ENCODE results near the gene SPAG16. TPM values are rescaled to one million over a fixed set of nuclear protein-coding genes. Genes with fewer than 3 reads are reported as not detected.

SPAG16 gene
- total and polyA plus RNA-seq, 2 of the 13 experiments (the other 11 are each of a cell fraction or from before 2014, with no cell fraction given): 9.6 to 26.5 TPM

DNA sequence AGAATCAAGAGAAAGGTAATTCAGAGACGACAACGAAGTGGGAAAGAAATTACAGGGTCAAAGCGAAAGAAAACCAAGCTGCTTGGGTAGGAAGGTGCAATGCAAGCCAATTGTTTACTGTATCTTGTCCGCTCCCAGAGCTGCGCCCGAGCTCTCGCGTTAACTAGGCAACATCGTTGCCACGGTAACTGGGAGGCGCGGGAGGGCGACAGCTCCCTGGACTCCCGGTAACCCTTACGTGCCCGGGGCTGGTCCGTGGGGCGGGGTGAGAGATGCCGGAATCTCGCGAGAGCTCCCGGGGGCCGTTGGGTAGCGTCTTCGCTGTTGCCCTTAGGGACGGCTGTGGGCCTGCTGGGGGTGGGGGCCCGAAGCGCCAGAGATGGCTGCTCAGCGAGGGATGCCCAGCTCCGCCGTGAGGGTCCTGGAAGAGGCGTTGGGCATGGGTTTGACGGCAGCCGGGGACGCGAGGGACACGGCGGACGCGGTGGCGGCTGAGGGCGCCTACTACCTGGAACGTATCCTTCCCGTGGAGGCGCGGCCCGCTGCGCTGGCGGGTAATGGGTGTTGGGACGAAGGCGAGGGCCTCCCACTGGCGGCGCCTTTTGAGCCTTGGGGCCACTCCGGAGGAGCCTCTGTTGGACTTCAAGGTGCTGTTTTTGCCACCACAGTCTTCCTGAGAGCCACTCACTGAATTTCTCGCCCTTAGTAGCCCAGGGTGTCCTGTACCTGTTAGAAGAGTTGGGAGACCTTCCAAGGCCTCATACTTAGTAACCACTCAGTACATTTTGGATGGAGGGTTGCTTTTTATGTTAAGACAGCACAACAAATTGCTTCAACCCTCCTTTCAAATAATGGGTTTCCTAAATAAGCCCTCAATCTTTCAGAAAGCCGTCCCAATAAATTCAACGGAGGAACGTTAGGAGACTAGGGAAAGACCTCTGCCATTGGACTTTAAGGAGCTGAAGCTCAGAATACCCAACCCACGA lies at the start of gene SPAG16 (continued):
- peak; percentile 78 for TF ChIP-seq TAF1 (CRISPR knock-in tag; IDR thresholded peaks at IDR 0.05)
- TF ChIP-seq ZNF562 (CRISPR knock-in tag; IDR thresholded peaks at IDR 0.05; ENCODE audit: borderline replicate concordance): no peak

DNA sequence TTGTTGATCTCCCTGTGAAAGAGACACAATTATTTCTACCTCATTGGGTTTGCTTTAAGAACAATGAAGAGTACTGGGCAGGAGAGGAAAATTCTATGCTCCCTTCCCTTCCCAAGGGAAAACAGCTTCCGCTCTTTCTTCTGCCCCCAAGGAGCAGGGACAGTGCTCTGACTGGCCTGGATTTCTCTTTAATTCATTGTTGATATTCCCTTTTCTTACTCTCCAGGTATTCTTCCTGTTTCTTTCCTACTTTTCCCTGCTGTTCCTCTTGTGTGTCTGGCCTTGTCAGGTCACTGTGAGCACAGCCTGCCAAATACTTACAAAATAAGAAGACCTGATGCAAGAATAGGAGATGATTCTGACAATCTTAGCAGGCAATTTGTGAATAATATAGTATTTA lies 49.6 kb upstream of the SPAG16 start:
- no peak for DNase-seq (ENCODE audit: low spot score)
- no peaks in the 10 kb centered on the region for H3K36me3 ChIP-seq (replicated peaks in 1 of 2; ENCODE audit: control insufficient read depth in 1 of 2, insufficient read depth in 2 of 2, low read length in 2 of 2)
- BruUV-seq (replicated peaks): no TSS peak
- in situ Hi-C loops (cut with HindIII; ENCODE audit: extremely low pct_ligation_motif_present, low pct_unique_long_range_greater_than_20kb) (no loop called here), intact Hi-C loops (cut with micrococcal nuclease; ENCODE audit: unreplicated experiment) (no loop called here)
- H3K9ac ChIP-seq (ENCODE audit: insufficient read depth, low read depth, low read length): no peak overlapping the region
- ATAC-seq: no peak
- H3K9me3 ChIP-seq (ENCODE audit: low read length): no peaks in the 10 kb centered on the region
- WGBS (ENCODE audit: low lambda C conversion rate): 90% methylated on average over 1 of the region's 1 CpG
- no peak overlapping the region for H2AFZ ChIP-seq (ENCODE audit: low read length)
- ChIA-PET POLR2A (no interaction called here), CTCF (ENCODE audit: low intra/inter-chr PET ratio, low total read pairs) (no interaction called here)
- no peaks in the 10 kb centered on the region for H3K79me2 ChIP-seq (ENCODE audit: insufficient read depth, low read length)
- peaks cover 23% of the 10 kb centered on the region for H3K4me1 ChIP-seq (ENCODE audit: insufficient read depth, low read length)
- no peak overlapping the region for H3K4me2 ChIP-seq (ENCODE audit: low read depth, low read length)
- no peak for FAIRE-seq
- no peaks in the 10 kb centered on the region for H3K27me3 ChIP-seq (ENCODE audit: control insufficient read depth in 1 of 2, insufficient read depth in 2 of 2, low read length in 2 of 2)
- no peaks in the 10 kb centered on the region for H4K20me1 ChIP-seq (ENCODE audit: insufficient read depth, low read length)
- H3K27ac ChIP-seq (ENCODE audit: extremely low read length, insufficient read depth, low read length): no peak overlapping the region
- no peak overlapping the region for H3K4me3 ChIP-seq (replicated peaks in 1 of 3; ENCODE audit: insufficient read depth in 1 of 3, low read depth in 2 of 3, low read length in 3 of 3)
- TF ChIP-seq NFIC (IDR thresholded peaks at IDR 0.05; ENCODE audit: low read length) (no peak), NONO (IDR thresholded peaks at IDR 0.05) (no peak), NONO (CRISPR knock-in tag; conservative IDR thresholded peaks at IDR 0.05) (no peak), ZNF33A (CRISPR knock-in tag; IDR thresholded peaks at IDR 0.05; ENCODE audit: borderline replicate concordance) (no peak), BRCA1 (CRISPR knock-in tag; IDR thresholded peaks at IDR 0.05) (no peak), GMEB2 (CRISPR knock-in tag; IDR thresholded peaks at IDR 0.05; ENCODE audit: low read depth) (no peak), PAX8 (CRISPR knock-in tag; IDR thresholded peaks at IDR 0.05; ENCODE audit: borderline replicate concordance) (no peak), ZNF737 (CRISPR knock-in tag; IDR thresholded peaks at IDR 0.05; ENCODE audit: borderline replicate concordance) (no peak), NFE2L2 (IDR thresholded peaks at IDR 0.05; ENCODE audit: low read length) (no peak), ZBTB44 (CRISPR knock-in tag; IDR thresholded peaks at IDR 0.05) (no peak)
- TF ChIP-seq, protein P1, sequence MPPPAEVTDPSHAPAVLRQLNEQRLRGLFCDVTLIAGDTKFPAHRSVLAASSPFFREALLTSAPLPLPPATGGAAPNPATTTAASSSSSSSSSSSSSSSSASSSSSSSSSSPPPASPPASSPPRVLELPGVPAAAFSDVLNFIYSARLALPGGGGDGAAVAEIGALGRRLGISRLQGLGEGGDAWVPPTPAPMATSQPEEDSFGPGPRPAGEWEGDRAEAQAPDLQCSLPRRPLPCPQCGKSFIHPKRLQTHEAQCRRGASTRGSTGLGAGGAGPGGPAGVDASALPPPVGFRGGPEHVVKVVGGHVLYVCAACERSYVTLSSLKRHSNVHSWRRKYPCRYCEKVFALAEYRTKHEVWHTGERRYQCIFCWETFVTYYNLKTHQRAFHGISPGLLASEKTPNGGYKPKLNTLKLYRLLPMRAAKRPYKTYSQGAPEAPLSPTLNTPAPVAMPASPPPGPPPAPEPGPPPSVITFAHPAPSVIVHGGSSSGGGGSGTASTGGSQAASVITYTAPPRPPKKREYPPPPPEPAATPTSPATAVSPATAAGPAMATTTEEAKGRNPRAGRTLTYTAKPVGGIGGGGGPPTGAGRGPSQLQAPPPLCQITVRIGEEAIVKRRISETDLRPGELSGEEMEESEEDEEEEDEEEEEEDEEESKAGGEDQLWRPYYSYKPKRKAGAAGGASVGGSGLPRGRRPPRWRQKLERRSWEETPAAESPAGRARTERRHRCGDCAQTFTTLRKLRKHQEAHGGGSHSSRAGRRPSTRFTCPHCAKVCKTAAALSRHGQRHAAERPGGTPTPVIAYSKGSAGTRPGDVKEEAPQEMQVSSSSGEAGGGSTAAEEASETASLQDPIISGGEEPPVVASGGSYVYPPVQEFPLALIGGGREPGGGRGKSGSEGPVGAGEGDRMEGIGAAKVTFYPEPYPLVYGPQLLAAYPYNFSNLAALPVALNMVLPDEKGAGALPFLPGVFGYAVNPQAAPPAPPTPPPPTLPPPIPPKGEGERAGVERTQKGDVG (CRISPR knock-in tag; IDR thresholded peaks at IDR 0.05; ENCODE audit: borderline replicate concordance): no peak
- TF ChIP-seq, protein P2, sequence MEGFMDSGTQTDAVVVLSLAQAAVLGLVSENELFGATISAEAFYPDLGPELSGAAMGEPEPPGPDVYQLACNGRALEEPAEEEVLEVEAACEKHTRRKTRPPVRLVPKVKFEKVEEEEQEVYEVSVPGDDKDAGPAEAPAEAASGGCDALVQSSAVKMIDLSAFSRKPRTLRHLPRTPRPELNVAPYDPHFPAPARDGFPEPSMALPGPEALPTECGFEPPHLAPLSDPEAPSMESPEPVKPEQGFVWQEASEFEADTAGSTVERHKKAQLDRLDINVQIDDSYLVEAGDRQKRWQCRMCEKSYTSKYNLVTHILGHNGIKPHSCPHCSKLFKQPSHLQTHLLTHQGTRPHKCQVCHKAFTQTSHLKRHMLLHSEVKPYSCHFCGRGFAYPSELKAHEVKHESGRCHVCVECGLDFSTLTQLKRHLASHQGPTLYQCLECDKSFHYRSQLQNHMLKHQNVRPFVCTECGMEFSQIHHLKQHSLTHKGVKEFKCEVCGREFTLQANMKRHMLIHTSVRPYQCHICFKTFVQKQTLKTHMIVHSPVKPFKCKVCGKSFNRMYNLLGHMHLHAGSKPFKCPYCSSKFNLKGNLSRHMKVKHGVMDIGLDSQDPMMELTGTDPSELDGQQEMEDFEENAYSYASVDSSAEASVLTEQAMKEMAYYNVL (CRISPR knock-in tag; IDR thresholded peaks at IDR 0.05; ENCODE audit: borderline replicate concordance): no peak
